Stimulated activated naive CD4-positive, alpha-beta T cell treated with Interleukin-2 at 50 U/mL for 16 hours (primary cell): ENCODE results near the gene STK10.
"Not testable (repeated sequence)": the region's sequence is repeated elsewhere in the genome, so short reads cannot be mapped to it uniquely, and the experiment has no call there.

ENCODE experiments used
- DNase-seq: peaks from one replicate; lab custom pipeline; 2025; lab: John Stamatoyannopoulos, UW

STK10 gene

DNA sequence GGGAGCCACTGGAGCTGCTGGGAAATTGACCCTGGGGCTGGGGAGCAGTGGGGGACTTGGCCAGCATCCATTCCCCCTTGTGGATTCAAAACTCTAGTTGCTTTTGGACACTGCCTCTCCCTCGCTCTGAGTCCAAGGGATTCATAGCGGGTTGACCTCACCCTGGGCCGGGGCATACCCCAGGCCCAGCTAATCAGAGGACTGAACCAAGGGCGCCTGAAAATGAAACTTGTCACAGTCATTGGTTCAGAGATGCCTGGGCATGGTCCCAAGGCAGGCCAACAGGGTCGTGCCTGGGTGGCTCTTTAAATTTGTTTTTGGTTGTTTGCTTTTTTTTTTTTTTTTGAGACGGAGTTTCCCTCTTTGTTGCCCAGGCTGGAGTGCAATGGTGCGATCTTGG, 22.6 kb downstream of the STK10 start:
- DNase-seq: no peak

DNA sequence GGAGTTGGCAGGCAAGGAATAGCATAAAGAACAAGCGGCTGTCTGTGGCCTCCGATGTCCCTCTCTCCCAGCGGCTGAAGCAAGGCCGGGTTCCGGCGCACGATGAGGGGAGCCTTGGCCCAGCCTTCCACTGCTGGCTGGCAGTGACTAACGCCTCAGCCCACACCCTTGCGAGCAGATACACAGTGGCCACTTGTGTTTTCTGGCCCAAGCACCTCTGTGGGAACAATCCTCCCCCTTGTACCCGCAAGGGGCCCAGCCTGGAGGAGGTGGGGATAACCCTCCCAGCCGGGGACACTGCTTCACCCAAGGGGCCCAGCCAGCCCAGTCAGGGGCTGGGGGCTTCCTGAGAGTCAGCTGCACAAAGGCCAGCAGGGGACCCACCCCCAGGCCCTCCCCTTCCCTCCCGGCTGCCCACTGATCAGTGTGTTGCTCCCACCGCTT, 23.2 kb downstream of the STK10 start:
- DNase-seq: no peak

DNA sequence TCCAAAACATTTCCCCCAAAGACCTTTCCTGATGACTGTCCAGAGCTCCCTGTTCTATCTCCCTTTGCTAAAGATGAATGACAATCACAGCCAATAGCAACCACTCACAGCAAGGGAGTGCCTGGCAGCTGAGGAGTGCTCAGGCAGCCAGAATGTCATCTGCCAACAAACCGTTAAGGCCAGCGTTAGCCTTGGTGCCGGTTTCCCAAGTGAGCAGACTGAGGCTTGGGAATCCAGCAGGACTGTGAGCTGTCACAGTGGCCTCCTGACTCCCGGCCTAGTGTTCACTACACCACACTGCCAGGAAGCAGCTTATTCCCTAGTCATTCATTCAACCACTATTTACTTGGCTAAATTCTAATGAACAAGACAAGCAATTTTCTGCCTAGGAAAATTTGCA, 24.7 kb downstream of the STK10 start:
- DNase-seq: no peak

DNA sequence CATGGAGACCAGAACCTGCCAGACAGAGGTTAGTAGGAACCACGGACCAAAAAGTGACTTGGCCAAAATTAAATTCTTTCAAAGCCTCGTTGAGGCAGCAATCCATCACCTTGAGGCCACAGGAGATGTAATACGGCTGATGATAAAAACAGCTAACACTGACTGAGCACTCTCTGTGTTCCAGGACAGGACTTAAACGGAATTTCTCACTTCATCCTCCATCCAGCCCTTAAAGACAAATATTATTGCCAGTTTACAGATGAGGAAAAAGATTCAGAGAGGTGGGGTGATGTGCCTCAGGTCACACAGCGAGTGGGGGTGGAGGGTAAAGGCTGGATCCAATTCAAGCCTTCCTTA, 25.1 kb downstream of the STK10 start:
- no peak for DNase-seq

DNA sequence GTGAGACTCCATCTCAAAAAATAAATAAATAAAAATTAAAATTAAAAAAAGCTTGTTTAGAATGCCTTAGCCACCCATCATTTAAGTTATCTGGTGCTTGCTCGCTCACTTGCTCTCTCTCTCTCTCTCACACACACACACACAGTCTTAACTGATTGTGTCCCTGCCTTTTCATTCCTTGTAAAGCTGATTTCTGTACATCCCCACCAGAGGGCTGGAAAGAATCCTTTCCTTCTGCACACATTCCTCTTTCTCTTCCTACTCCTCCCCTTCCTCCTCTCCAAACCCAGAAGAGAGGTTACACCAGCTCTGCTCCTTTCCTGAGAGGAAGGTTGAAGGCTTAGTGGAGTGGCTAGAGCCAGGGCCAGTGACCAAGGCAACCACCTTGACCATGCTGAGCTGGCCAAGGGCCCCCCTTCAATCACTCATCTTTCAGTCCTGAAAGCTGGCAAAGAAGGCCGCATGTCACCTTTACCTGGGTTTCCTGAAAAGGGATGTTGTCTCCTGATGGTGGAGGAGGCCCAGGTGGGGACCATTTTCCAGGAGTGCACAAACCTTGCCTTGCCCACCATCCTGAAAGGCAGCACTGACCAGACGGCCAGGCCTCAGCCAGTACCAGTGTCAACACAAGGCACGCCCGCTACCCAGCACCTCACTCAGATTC, 25.6 kb downstream of the STK10 start:
- DNase-seq: no peak

DNA sequence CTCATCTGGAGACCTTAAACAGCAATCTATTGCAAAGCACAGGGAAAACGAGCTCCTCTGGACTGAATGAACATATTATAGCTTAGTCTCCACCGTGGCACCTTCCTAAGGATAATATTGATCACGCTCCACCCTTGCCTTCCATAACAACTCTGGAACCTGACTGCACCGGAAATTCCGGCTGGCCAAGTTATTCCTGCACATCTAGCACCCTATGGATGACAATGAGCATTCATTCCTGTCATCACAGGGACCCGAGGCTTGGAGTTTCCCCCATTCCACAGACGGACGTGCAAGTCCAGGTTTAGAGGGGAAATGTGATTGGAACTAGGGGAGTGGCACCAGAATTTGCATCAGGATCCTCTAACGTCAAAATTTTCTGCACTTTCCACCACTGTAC, 27.5 kb downstream of the STK10 start:
- DNase-seq: no peak

DNA sequence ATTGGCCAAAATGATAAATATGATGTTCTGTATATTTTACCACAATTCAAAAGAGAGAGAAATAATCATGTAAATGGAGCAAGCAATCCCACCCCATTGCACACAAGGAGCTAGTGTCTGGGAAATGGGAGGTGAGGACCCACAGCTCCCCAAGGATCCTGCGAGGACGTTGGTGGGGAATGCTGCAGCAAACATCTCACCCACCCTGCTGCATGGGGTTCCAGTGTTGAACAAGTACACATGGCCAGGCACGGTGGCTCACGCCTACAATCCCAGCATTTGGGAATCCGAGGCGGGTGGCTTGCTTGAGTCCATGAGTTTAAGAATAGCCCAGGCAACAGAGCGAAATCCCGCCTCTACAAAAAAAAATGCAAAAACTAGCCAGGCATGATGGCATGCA, 29.0 kb downstream of the STK10 start:
- DNase-seq: no peak

DNA sequence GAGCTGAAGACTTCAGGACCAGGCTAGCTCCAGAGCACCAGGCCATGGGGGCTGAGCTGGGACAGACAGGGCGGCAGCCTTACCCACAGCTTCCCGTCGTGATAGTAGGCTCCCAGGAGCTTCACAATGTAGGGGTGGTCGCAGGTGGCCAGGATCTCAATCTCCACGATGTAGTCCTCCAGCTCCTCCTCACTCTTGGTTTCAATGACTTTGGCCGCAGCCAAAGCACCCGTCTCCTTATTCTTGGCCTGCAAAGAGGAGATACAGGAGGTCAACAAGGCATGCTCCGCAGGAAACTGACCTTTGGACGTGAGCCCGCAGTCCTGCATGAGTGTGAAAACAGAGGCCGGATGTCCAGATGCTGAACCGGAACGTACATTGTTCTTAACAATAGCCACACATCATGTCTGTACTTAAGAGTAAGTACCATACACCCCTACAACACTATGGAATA, 31.5 kb downstream of the STK10 start:
- DNase-seq: no peak

DNA sequence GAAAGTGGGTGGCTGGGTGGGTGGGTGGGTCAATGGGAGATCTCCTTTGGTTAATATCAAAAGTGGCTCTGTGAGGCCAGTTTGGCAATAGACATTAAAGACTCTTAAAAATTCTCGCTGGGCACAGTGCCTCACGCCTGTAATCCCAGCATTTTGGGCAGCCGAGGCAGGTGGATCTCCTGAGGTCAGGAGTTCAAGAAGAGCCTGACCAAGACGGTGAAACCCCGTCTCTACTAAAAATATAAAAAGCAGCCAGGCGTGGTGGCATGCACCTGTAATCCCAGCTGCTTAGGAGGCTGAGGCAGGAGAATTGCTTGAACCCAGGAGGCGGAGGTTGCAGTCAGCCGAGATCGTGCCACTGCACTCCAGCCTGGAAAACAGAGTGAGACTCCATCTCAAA, 32.9 kb downstream of the STK10 start:
- DNase-seq: not testable (repeated sequence)

DNA sequence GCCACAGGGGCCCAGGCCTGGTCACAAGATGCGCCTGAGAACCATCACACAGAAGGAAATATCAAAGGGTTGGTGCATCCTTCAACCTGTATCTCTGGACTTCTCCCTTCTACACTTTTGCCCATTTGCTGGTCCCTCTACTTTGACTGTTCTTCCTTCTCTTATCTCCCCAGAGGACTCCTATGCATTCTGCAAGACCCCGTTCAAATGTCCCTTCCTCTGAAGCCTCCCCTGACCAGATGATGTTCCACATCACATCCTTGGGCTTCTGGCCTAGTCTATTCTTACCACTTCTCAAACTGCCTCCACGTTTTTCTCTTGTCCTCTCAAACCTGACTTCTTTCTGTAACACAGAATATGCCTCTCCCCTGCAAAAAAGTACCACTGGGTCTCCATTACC, 34.3 kb downstream of the STK10 start:
- DNase-seq: no peak

DNA sequence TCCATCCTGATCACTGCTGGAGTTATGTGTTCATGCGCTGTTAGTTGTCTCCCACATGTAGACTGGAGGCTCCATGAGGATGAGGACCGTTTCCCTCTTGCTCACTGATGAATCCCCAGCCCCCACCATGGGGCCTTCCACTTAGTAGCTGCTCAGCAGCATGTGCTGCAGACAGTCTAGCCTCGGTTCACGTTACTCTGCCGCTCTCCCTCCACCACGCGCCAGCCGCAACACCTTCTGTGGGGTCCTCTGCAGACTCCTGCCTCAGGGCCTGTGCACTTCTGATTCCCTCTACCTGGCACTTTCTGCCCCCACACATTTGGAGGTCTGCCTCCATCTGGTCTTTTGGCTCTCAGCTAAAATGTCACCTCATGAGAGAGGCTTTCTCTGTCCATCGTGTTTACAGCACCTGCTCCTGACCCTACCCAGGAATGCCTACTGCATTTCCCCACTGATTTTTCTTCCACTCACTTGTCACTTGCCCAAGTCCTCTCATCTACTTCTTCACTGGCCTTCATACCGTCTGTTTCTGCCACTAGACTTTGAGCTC, 36.3 kb downstream of the STK10 start:
- DNase-seq: no peak

DNA sequence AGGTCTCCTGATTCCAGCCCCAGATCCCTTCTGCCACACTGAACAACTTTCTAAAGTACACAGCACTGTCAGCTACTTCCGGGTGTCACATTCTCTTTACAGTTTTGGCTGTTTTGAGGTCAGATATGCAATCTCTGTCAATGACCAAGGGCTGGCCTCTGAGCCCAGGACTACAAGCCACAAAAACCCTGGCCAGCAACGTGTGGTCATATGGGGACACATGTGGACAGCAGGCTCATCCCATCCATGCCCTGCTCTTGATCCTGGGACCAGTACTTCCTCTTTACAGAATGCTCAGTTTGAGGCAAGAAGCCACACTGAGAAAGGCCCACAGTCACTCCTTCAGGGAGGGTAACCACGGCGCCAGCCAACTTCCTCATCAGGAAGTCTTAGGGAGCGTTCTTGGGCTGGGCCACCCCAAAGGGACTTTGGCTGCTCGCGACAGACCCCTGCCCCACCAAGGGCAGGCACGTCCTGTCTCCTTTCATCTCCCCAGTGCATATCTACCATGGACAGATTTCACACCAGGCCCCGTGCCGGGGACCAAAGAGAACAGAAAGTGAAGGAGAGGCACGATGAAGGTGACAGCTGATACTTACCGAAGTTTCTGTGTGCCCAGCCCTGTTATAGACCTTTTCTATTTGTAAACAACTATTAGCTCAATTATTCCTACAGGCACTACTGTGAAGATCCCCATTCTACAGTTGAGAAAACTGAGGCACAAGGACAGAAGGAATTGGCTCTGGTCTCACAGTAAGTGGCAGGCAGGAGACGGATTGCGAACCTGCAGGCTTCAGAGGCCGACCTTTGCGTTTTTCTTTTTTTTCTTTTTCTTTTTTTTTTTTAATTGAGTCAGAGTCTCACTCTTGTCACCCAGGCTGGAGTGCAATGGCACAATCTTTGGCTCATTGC, 37.3 kb downstream of the STK10 start:
- no peak for DNase-seq

DNA sequence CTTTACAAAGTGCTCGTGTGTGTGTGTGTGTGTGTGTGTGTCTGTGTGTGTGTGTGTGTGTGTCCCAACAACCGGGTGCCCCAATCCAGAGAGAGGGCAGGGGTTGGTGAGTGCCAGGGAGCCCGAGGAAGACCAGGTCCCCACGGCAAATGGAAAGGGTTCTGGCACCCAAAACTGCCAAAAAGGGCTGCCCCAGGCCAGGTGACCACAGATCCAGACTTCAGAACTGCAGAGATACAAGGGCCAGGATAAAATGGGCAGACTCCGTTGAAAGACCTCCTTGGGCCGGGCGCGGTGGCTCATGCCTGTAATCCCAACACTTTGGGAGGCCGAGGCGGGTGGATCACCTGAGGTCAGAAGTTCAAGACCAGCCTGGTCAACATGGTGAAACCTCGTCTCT, 38.5 kb downstream of the STK10 start:
- DNase-seq: not testable (repeated sequence)

DNA sequence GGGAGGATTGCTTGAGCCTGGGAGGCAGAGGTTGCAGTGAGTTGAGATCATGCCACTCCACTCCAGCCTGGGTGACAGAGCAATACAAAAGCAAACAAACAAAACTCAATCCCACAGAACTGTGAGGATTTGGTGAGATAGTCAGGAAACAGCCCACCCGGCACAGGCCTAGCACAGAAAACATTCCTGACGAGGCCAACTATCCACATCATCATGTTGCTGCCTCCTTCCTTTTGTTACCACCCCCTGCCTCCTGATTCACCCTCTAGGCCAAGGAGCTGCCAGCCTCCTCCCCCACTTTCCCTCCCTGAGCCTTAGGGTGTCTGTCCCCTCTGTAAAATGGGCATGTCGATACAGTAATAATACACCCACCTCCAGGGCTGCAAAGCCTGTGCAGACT, 39.0 kb downstream of the STK10 start:
- no peak for DNase-seq

DNA sequence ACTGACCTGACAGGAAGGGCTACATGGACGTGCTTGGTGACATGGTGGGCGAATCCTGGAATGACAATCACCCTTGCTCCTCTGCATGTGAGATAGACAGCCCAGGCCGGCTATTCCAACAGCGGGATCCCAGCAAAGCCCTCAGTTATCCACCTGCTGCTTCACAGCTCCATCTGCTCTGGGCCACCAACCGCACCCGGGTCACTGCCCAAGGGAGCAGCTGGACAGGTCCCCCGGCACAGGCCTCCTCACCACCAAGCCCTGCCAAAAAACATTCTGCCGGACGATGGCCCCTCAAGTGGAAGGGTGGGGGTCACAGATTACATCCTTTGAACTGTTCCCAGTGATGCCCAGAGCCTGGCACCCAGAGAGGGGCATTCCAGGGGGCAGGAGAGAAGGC, 39.6 kb downstream of the STK10 start:
- DNase-seq: no peak

DNA sequence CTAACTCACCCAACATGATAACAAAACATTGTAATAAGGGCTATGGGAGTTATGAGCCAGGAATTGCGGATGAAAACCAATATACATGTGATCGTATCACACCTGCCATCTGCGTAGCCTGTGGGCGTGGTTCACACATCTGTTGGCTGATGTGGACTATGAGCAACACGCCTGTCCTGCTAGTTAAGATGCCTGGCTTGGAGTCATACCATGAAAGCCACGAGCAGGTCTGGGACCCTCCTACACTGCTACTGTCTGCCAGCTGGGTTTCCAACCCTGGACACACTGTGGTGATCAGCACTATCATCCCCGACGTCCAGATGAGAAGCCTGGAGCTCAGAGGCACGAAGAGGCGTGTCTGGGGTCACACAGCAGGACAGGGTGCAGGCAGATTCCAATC, 40.2 kb downstream of the STK10 start:
- DNase-seq: no peak

DNA sequence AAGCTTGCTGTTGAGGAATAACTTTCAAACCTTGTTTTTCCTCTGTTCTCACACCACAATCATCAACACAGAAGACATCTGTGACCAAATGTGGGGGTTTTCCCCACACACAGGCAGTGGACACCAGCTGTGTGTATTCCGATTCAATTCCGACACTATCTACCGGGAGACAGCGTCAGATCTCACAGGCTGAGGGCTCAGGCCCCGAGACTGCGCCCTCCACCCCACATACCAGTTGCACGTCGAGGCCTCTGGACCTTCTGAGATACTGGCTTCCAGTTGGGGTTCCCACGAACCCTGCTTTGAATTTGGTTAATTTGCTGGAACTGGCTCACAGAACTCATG, 41.3 kb downstream of the STK10 start:
- DNase-seq: no peak

DNA sequence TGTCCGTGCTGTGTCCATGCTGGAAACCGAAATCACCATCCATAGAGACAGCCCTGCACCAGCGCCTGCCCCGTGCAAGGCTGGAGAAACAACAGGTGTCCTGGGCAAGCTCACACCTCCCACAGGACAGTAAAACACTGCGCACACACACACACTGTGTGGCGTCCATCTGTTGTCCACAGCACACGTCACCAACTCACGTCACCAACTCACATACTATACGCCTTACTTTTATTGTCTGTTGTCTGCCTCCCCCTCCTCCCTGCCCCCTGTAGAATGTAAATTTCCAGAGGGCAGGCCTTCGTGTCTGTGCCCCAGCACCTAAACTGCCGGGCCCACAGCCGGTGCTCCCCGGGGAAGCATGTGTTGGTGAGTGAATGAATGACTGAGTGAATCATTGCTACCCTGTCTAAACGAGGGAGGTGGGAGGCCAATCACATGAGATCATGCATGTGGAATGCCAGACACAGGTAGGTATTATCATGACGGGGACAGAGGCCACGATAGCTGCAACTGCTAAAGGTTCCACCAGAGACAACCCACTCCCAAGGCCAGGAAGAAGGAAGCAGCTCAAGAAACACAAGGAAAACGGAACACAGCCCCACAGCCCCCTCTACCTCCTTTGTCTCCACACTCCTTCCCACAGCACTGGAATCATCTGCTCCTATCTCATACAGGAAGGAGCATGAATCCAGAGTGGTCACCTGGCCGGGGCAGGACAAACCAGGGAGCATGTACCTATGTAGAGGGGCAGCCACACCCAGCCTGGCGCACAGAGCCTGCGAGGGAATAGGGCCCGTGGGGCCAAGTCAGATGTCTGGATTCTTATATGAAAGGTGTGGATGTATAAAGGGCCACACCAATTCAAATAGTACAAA, 41.9 kb downstream of the STK10 start:
- no peak for DNase-seq

DNA sequence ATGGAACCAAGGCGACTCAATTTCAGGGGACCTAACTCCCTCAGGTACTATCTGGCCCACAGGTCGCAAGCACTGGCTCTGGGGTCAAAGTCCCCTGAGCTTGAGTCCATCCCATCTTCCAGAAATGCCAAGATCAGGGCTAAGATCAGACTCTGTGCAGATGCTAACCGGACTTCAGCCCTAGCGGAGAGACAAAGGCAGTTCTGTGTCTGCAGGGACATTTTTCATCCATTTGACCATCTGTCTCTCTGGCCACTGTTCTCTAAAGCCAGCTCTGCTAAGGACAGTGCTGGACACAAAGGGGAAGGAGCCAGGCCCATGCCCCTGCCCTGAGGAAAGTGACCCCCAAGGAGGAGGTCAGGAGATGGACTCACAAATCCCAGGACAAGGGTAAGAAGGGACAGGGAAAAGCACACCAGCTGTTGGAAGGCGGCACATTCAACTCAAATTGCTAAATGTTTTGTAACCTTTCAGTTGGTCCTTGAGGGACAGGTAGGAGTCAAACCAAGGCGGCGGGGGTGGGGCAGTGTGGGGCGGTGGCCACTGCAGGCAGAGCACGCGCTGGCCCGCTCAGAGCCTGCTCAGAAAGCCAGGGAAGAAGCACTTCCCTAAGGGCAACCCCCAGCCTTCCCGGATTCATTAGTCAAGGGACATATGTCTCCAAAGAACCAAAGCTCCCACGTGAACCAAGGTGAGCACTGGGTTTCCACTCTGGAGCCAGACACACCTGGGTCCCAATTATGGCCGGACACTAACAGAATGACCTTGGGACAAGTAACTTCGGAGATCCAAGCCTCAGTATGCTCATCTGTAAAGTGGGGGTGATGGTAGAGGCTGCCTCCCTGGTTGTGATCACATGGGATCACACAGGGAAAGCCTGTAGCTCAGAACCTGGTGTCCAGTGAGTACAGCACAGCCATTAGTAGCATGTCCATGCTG, 42.8 kb downstream of the STK10 start:
- DNase-seq: no peak

DNA sequence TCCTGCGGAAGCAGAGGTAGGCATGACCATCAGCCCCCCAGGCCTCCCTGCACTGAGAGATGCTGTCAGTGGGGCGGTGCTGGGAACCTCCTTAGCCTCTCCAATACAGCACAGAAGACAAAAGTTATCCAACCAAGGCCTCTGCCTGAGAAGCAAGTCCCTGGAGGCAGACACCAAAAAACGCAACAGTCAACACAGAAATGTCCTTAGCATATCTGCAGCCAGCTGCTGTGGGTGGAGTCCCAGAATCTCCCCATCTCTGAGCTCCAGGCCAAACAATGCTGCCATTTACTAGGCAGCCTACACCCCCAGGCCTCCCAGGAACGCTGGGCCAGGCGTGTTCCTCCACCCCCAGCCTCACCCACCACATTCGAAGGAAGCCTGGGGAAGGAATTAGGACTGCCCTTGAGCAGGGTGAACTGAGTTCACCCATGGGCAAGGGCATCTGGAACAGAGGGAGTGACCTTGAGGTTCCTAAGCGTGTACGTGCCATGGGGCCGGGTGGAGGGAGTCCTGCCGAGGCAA, 43.7 kb downstream of the STK10 start:
- DNase-seq: no peak

DNA sequence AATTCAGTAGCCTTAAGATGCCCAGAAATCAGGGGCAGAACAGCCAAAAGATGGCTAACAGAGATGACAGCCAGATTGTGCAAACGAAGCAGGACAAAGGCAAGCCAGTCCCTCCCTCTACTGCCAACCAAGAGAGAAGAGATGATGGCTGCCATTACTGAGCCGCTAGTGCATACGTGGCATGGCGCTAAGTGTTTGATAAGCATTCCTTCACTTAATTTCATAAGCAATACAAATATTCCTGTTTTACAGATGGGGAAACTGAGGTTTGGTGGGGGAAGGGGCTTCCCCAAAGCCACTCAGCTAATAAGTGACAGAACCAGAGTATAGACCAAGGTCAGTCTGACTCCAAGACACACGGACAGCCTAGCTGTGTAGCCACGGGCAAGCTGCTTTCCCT, 44.1 kb downstream of the STK10 start:
- DNase-seq: no peak
